HCT116 (cell line): ENCODE data around the gene MAST4. TPM values are rescaled to one million over a fixed set of nuclear protein-coding genes. Genes with fewer than 3 reads are reported as not detected.

Experiments
- ATAC-seq: fragments of 200-7000 bp; cut with Tn5 transposase; 2 replicates; pipeline ENCODE4 v1.9.1; 2020; ENCODE audit warnings: mild to moderate bottlenecking, moderate library complexity
- BruUV-seq: library from RNA; stranded (reverse); fragments of 400-500 nt; replicated peaks from 2 replicates; lab custom pipeline; 2021; lab: Mats Ljungman, UMichigan
- CTCF ChIA-PET: fragments of 300-600 bp; sonication (Branson Sonifier 250); formaldehyde crosslinking; loops from one replicate; lab custom pipeline; 2021; ENCODE audit warnings: antibody characterized with exemption; lab: Charles Lee
- POLR2A ChIA-PET: fragments of 300-600, 350-600 bp; sonication (Branson Sonifier 250); formaldehyde crosslinking; loops from one replicate; lab custom pipeline; 2021; ENCODE audit warnings: antibody characterized with exemption; lab: Charles Lee
- RAD21 ChIA-PET, 2 experiments: fragments of 300-600 bp; sonication (Branson Sonifier 250); formaldehyde crosslinking; loops; one replicate each; lab custom pipeline; 2023; ENCODE audit warnings: low total read pairs in 2 of 2; ENCODE audit not compliant: uncharacterized antibody in 2 of 2, unreplicated experiment in 2 of 2, low non-redundant PET in 1 of 2; lab: Charles Lee
- DNase-seq: peaks from one replicate; pipeline ENCODE4 v3.0.0-alpha.2; 2010; ENCODE audit warnings: low read depth, low spot score
- H2AFZ ChIP-seq: fragments of 200-600 bp; shearing (Covaris generic), sonication (generic); 2 replicates; pipeline ENCODE4 v1.6.1; 2017; ENCODE audit warnings: low read depth, mixed run types, mixed read lengths, antibody characterized with exemption, low read length; ENCODE audit not compliant: poor library complexity, severe bottlenecking
- H3K27ac ChIP-seq: 2 replicates; pipeline ENCODE4 v1.5.1; 2012; ENCODE audit warnings: low read depth, low read length
- H3K27me3 ChIP-seq: fragments of 200-600 bp; sonication (generic); 2 replicates; pipeline ENCODE4 v1.6.1; 2016; ENCODE audit warnings: mixed run types, low read length, mixed read lengths; ENCODE audit not compliant: insufficient read depth
- H3K36me3 ChIP-seq, 2 experiments: fragments of 200-500 bp in 1 of 2; fragments of 200-600 bp in 1 of 2; sonication (Bioruptor generic) in 1 of 2; sonication (generic) in 1 of 2; 2 replicates each; pipeline versions ENCODE4 v1.5.1 to v1.6.1; 2014 to 2016; ENCODE audit warnings: low read length in 2 of 2, inconsistent platforms in 1 of 2, mixed read lengths in 1 of 2, mixed run types in 1 of 2; ENCODE audit not compliant: insufficient read depth in 2 of 2, control insufficient read depth in 1 of 2
- H3K4me1 ChIP-seq, 2 experiments: fragments of 200-600 bp in 1 of 2; sonication (generic) in 1 of 2; 2 replicates each; pipeline versions ENCODE4 v1.5.1 to v1.6.1; 2012 to 2017; ENCODE audit warnings: low read length in 2 of 2, inconsistent platforms in 1 of 2, mild to moderate bottlenecking in 1 of 2, mixed read lengths in 1 of 2, mixed run types in 1 of 2, moderate library complexity in 1 of 2; ENCODE audit not compliant: insufficient read depth in 2 of 2, control insufficient read depth in 1 of 2
- H3K4me2 ChIP-seq: fragments of 200-600 bp; sonication (generic); 2 replicates; pipeline ENCODE4 v1.6.1; 2017; ENCODE audit warnings: mixed run types, low read length, mixed read lengths
- H3K4me3 ChIP-seq, 2 experiments: fragments of 200-600 bp in 1 of 2; sonication (generic) in 1 of 2; replicated peaks in 1 of 2; 2 replicates each; pipeline ENCODE4 v1.5.1; 2011 to 2016; ENCODE audit warnings: low read length in 2 of 2, control low read depth in 1 of 2, low read depth in 1 of 2, mild to moderate bottlenecking in 1 of 2, mixed read lengths in 1 of 2, mixed run types in 1 of 2
- H3K79me2 ChIP-seq: fragments of 200-600 bp; sonication (generic); 2 replicates; pipeline ENCODE4 v1.6.1; 2017; ENCODE audit warnings: mild to moderate bottlenecking, mixed run types, low read length, moderate library complexity, mixed read lengths; ENCODE audit not compliant: insufficient read depth
- H3K9ac ChIP-seq: fragments of 200-600 bp; sonication (generic); 2 replicates; pipeline ENCODE4 v1.6.1; 2016; ENCODE audit warnings: low read length, mixed read lengths
- H3K9me2 ChIP-seq: fragments of 200-600 bp; sonication (generic), shearing (Covaris generic); 2 replicates; pipeline ENCODE4 v1.6.1; 2017; ENCODE audit warnings: mixed run types, mild to moderate bottlenecking, moderate library complexity; ENCODE audit not compliant: insufficient read depth
- H3K9me3 ChIP-seq, 2 experiments: fragments of 200-500 bp in 1 of 2; fragments of 200-600 bp in 1 of 2; sonication (Bioruptor generic) in 1 of 2; sonication (generic) in 1 of 2; 2 replicates each; pipeline ENCODE4 v1.6.1; 2014 to 2017; ENCODE audit warnings: low read length in 2 of 2, mixed read lengths in 2 of 2, inconsistent platforms in 1 of 2, low read depth in 1 of 2, mild to moderate bottlenecking in 1 of 2, mixed run types in 1 of 2, moderate library complexity in 1 of 2; ENCODE audit not compliant: control insufficient read depth in 1 of 2, insufficient read depth in 1 of 2
- H4K20me1 ChIP-seq: fragments of 200-600 bp; sonication (generic), shearing (Covaris generic); 2 replicates; pipeline ENCODE4 v1.6.1; 2017; ENCODE audit warnings: mixed run types, mild to moderate bottlenecking, moderate library complexity; ENCODE audit not compliant: insufficient read depth
- ATF3 ChIP-seq: IDR thresholded peaks from 2 replicates; pipeline ENCODE4 v1.6.1; 2012
- CBX3 ChIP-seq: IDR thresholded peaks from 2 replicates; pipeline ENCODE4 v1.6.1; 2012; ENCODE audit warnings: low read depth
- CEBPB ChIP-seq: IDR thresholded peaks from 2 replicates; pipeline ENCODE4 v1.6.1; 2012; ENCODE audit warnings: low read depth
- CTCF ChIP-seq, 3 experiments: fragments of 200-600 bp in 1 of 3; sonication (generic) in 1 of 3; IDR thresholded peaks in 2 of 3; conservative IDR thresholded peaks in 1 of 3; 2 replicates each; pipeline ENCODE4 v1.5.1; 2012 to 2017; ENCODE audit warnings: low read depth in 2 of 3, low read length in 2 of 3, antibody characterized with exemption in 1 of 3, borderline replicate concordance in 1 of 3, control low read depth in 1 of 3, mild to moderate bottlenecking in 1 of 3, mixed read lengths in 1 of 3, mixed run types in 1 of 3, moderate library complexity in 1 of 3; ENCODE audit not compliant: insufficient read depth in 1 of 3
- EGR1 ChIP-seq: IDR thresholded peaks from 2 replicates; pipeline ENCODE4 v1.6.1; 2012; ENCODE audit warnings: low read depth
- ELF1 ChIP-seq: IDR thresholded peaks from 2 replicates; pipeline ENCODE4 v1.6.1; 2012; ENCODE audit warnings: low read depth, borderline replicate concordance
- EZH2 ChIP-seq: fragments of 200-600 bp; sonication (generic); IDR thresholded peaks from 2 replicates; pipeline ENCODE4 v1.6.1; 2017; ENCODE audit warnings: antibody characterized with exemption, mixed run types
- EZH2phosphoT487 ChIP-seq: fragments of 200-600 bp; IDR thresholded peaks from 2 replicates; pipeline ENCODE4 v1.6.1; 2018; ENCODE audit warnings: antibody characterized with exemption, borderline replicate concordance
- FOSL1 ChIP-seq: IDR thresholded peaks from 2 replicates; pipeline ENCODE4 v1.6.1; 2012; ENCODE audit warnings: low read depth
- JUND ChIP-seq: IDR thresholded peaks from 2 replicates; pipeline ENCODE4 v1.6.1; 2012
- MAX ChIP-seq: IDR thresholded peaks from 2 replicates; pipeline ENCODE4 v1.6.1; 2012
- POLR2A ChIP-seq: IDR thresholded peaks from 2 replicates; pipeline ENCODE4 v1.7.0; 2011; ENCODE audit warnings: borderline replicate concordance; ENCODE audit not compliant: insufficient read depth, insufficient read length; ENCODE audit errors: extremely low read depth
- RAD21 ChIP-seq: IDR thresholded peaks from 2 replicates; pipeline ENCODE4 v1.6.1; 2012; ENCODE audit warnings: low read depth, mild to moderate bottlenecking
- REST ChIP-seq: IDR thresholded peaks from 2 replicates; pipeline ENCODE4 v1.6.1; 2012; ENCODE audit warnings: low read depth
- SIN3A ChIP-seq: IDR thresholded peaks from 2 replicates; pipeline ENCODE4 v1.6.1; 2012; ENCODE audit warnings: low read depth
- SRF ChIP-seq: IDR thresholded peaks from 2 replicates; pipeline ENCODE4 v1.6.1; 2012; ENCODE audit warnings: low read depth
- YY1 ChIP-seq: IDR thresholded peaks from 2 replicates; pipeline ENCODE4 v1.6.1; 2011; ENCODE audit warnings: low read length, low read depth, moderate library complexity, mild to moderate bottlenecking; ENCODE audit not compliant: insufficient replicate concordance; ENCODE audit errors: extremely low read depth
- ZBTB33 ChIP-seq: IDR thresholded peaks from 2 replicates; pipeline ENCODE4 v1.6.1; 2011; ENCODE audit warnings: mild to moderate bottlenecking, low read length, moderate library complexity; ENCODE audit not compliant: insufficient replicate concordance; ENCODE audit errors: extremely low read depth
- ZFX ChIP-seq: fragments of 450-650 bp; IDR thresholded peaks from 2 replicates; pipeline ENCODE4 v1.6.1; 2017
- ZNF274 ChIP-seq: fragments of 200-500 bp; sonication (Bioruptor generic); IDR thresholded peaks from 2 replicates; pipeline ENCODE4 v1.6.1; 2014; ENCODE audit warnings: mild to moderate bottlenecking, low read depth, low read length, inconsistent platforms
- intact Hi-C: fragments of 100-400 bp; cut with micrococcal nuclease; formaldehyde crosslinking; loops from 2 replicates; pipeline ENCODE4 v1.10.0; 2022
- total RNA-seq: library from RNA; stranded (reverse); gene quantifications from one replicate; pipeline ENCODE4 v1.2.1, GENCODE V29; 2021; ENCODE audit not compliant: unreplicated experiment

MAST4 gene
- total RNA-seq, 1 experiment from 2014 or later = 1.1 TPM

GRCh38 chr5:66620711-66621110 is 24.5 kb downstream of the MAST4 start:
- no peak overlapping the region for H3K4me2 ChIP-seq
- no TSS peak for BruUV-seq
- DNase-seq (no peak), ATAC-seq (no peak)
- no peaks in the 10 kb centered on the region for H3K4me1 ChIP-seq
- no peaks in the 10 kb centered on the region for H3K9me3 ChIP-seq
- H3K36me3 ChIP-seq = no peaks in the 10 kb centered on the region; a peak in 1 of 4 replicates
- H3K79me2 ChIP-seq = no peaks in the 10 kb centered on the region
- no peaks in the 10 kb centered on the region for H4K20me1 ChIP-seq
- H3K9me2 ChIP-seq = no peaks in the 10 kb centered on the region
- TF ChIP-seq EGR1 = no peak
- no peak for TF ChIP-seq ATF3
- TF ChIP-seq REST = no peak
- no peak for TF ChIP-seq SIN3A
- TF ChIP-seq ZFX = no peak
- no peak for TF ChIP-seq EZH2
- TF ChIP-seq POLR2A = no peak
- TF ChIP-seq ELF1 = no peak
- TF ChIP-seq ZBTB33 = no peak
- TF ChIP-seq RAD21 = no peak
- no peak for TF ChIP-seq MAX
- TF ChIP-seq ZNF274 = no peak
- no peak for TF ChIP-seq JUND
- no peak for TF ChIP-seq YY1
- no peak for TF ChIP-seq EZH2phosphoT487
- TF ChIP-seq CEBPB = no peak
- no peak for TF ChIP-seq CBX3
- TF ChIP-seq FOSL1 = no peak
- no peak for TF ChIP-seq CTCF (IDR thresholded peaks at IDR 0.05 in 2 of 3, conservative IDR thresholded peaks at IDR 0.05 in 1 of 3; ENCODE audit: borderline replicate concordance in 1 of 3, insufficient read depth in 1 of 3, low read depth in 2 of 3, low read length in 2 of 3)
- TF ChIP-seq SRF = no peak
- H3K27ac ChIP-seq = no peak overlapping the region
- intact Hi-C loops = no loop called here
- ChIA-PET RAD21 (no interaction called here), POLR2A (no interaction called here), CTCF (no interaction called here)
- peaks cover 51% of the 10 kb centered on the region for H3K27me3 ChIP-seq
- no peak overlapping the region for H3K4me3 ChIP-seq
- no peak overlapping the region for H2AFZ ChIP-seq
- H3K9ac ChIP-seq = no peak overlapping the region
